HepG2 (cell line): ENCODE measurements around the gene ZNF324B. TPM values are rescaled to one million over a fixed set of nuclear protein-coding genes. Genes with fewer than 3 reads are reported as not detected.

Experiments used
- ADNP ChIP-seq: sonication (generic); formaldehyde crosslinking; IDR thresholded peaks from 2 replicates; pipeline ENCODE4 v1.4.0; 2020; ENCODE audit warnings: missing genetic modification reagents
- ARID3A ChIP-seq: IDR thresholded peaks from 2 replicates; pipeline ENCODE4 v1.6.1; 2012; ENCODE audit warnings: low read depth, low read length, improper control_type of control experiment
- ATRX ChIP-seq: sonication (generic); formaldehyde crosslinking; IDR thresholded peaks from 2 replicates; pipeline ENCODE4 v1.4.0; 2020; ENCODE audit warnings: missing genetic modification reagents, borderline replicate concordance
- HDAC6 ChIP-seq: fragments of 200-600 bp; sonication (generic); IDR thresholded peaks from 2 replicates; pipeline ENCODE4 v1.7.0; 2017; ENCODE audit warnings: mild to moderate bottlenecking, antibody characterized with exemption, low read length, low read depth
- MAX ChIP-seq: IDR thresholded peaks from 2 replicates; pipeline ENCODE4 v1.6.1; 2012; ENCODE audit warnings: inconsistent platforms
- MXD3 ChIP-seq: IDR thresholded peaks from 2 replicates; pipeline ENCODE4 v1.6.1; 2016; ENCODE audit warnings: mild to moderate bottlenecking, missing biosample characterization, missing genetic modification reagents
- NR0B2 ChIP-seq: sonication (generic); formaldehyde crosslinking; IDR thresholded peaks from 2 replicates; pipeline ENCODE4 v1.4.0; 2020; ENCODE audit warnings: mild to moderate bottlenecking, missing genetic modification reagents
- NR2F6 ChIP-seq, 2 experiments: IDR thresholded peaks; 2 replicates each; pipeline ENCODE4 v1.6.1; 2016; ENCODE audit warnings: antibody characterized with exemption in 1 of 2, mild to moderate bottlenecking in 1 of 2
- PHF20 ChIP-seq: sonication (generic); formaldehyde crosslinking; IDR thresholded peaks from 2 replicates; pipeline ENCODE4 v1.5.0; 2020; ENCODE audit warnings: mild to moderate bottlenecking, missing genetic modification reagents
- UBTF ChIP-seq: sonication (generic); formaldehyde crosslinking; IDR thresholded peaks from 2 replicates; pipeline ENCODE4 v1.4.0; 2020; ENCODE audit warnings: mild to moderate bottlenecking, missing genetic modification reagents
- ZBTB34 ChIP-seq: sonication (generic); formaldehyde crosslinking; IDR thresholded peaks from 2 replicates; pipeline ENCODE4 v1.8.0; 2022; ENCODE audit warnings: mild to moderate bottlenecking, missing genetic modification reagents
- ZEB1 ChIP-seq: IDR thresholded peaks from 2 replicates; pipeline ENCODE4 v1.6.1; 2012; ENCODE audit warnings: mild to moderate bottlenecking, low read depth, inconsistent platforms; ENCODE audit not compliant: insufficient replicate concordance
- ZNF326 ChIP-seq: sonication (generic); formaldehyde crosslinking; IDR thresholded peaks from 2 replicates; pipeline ENCODE4 v1.4.0; 2020; ENCODE audit warnings: missing genetic modification reagents, borderline replicate concordance
- ZNF597 ChIP-seq: sonication (generic); formaldehyde crosslinking; IDR thresholded peaks from 2 replicates; pipeline ENCODE4 v1.5.0; 2020; ENCODE audit warnings: missing genetic modification reagents
- ZNF598 ChIP-seq: sonication (generic); formaldehyde crosslinking; IDR thresholded peaks from 2 replicates; pipeline ENCODE4 v1.5.1; 2020; ENCODE audit warnings: mild to moderate bottlenecking, missing genetic modification reagents, borderline replicate concordance
- ZNF691 ChIP-seq: sonication (generic); formaldehyde crosslinking; IDR thresholded peaks from 2 replicates; pipeline ENCODE4 v1.4.0; 2020; ENCODE audit warnings: missing genetic modification reagents, low read depth, mild to moderate bottlenecking, borderline replicate concordance
- ZSCAN5A ChIP-seq: sonication (generic); formaldehyde crosslinking; IDR thresholded peaks from 2 replicates; pipeline ENCODE4 v1.8.0; 2022; ENCODE audit warnings: mild to moderate bottlenecking, missing genetic modification reagents, borderline replicate concordance
- polyA plus RNA-seq, 8 experiments: library from polyadenylated mRNA; depleted of rRNA in 3 of 8; stranded (reverse) in 7 of 8; unstranded in 1 of 8; fragments of >200 nt; fragmentation: Illumina TruSeq in 4 of 8; extraction: Trizol in 4 of 8; gene quantifications; 2 replicates each; pipeline versions ENCODE4 v1.2.1 to v1.2.3, GENCODE V29; 2011 to 2016; ENCODE audit warnings: low read depth in 4 of 8, missing spikeins in 1 of 8, mixed read lengths in 1 of 8; ENCODE audit not compliant: insufficient read depth in 1 of 8
- total RNA-seq, 5 experiments: library from RNA; depleted of rRNA; stranded (reverse); fragments of >200 nt; fragmentation: Illumina TruSeq; extraction: Trizol; gene quantifications; 2 replicates each; pipeline ENCODE4 v1.2.3, GENCODE V29; 2016; ENCODE audit warnings: low read depth in 1 of 5

The ZNF324B gene
- total and polyA plus RNA-seq, 2 of the 13 experiments (the other 11 are each of a cell fraction or from before 2014, with no cell fraction given), result 0.53 to 3.0 TPM

GRCh38 chr19:58407658-58408151 lies 43.7 kb upstream of the ZNF324B start (continued):
- no peak for TF ChIP-seq ADNP
- no peak for TF ChIP-seq ZNF598 (CRISPR knock-in tag)
- TF ChIP-seq ZNF597, result no peak
- TF ChIP-seq MAX, result peak; percentile 34; the same call in 1 of the 2 replicates
- peak; percentile 13; the same call in 1 of the 2 replicates for TF ChIP-seq UBTF (CRISPR knock-in tag)
- no peak for TF ChIP-seq ZSCAN5A (CRISPR knock-in tag)
- no peak for TF ChIP-seq HDAC6
- peak; percentile 32; the same call in 1 of the 2 replicates for TF ChIP-seq NR2F6 (IDR thresholded peaks at IDR 0.05)
- peak; percentile 31; the same call in 1 of the 2 replicates for TF ChIP-seq NR2F6 (CRISPR knock-in tag; IDR thresholded peaks at IDR 0.05)
- TF ChIP-seq ZEB1, result peak; percentile 22
- TF ChIP-seq ATRX (CRISPR knock-in tag), result no peak
- no peak for TF ChIP-seq NR0B2
- TF ChIP-seq PHF20, result no peak
- peak; percentile 39; the same call in 1 of the 2 replicates for TF ChIP-seq ZNF326 (CRISPR knock-in tag)
- no peak for TF ChIP-seq ZNF691
- TF ChIP-seq ZBTB34, result no peak
- no peak for TF ChIP-seq ARID3A
- TF ChIP-seq MXD3 (CRISPR knock-in tag), result no peak; the same call in 1 of the 2 replicates
